Nephron progenitor cell (in vitro differentiated cells): ENCODE data around the gene CKB.

Source experiments
- DNase-seq: peaks from one replicate; pipeline ENCODE4 v3.0.0; 2021
- H3K27ac Mint-ChIP-seq: 2 replicates; pipeline ENCODE4 v1.8.0; 2021; ENCODE audit warnings: mild to moderate bottlenecking, moderate library complexity, mixed read lengths
- H3K27me3 Mint-ChIP-seq: 2 replicates; pipeline ENCODE4 v1.8.0; 2021; ENCODE audit warnings: mild to moderate bottlenecking, low read depth, mixed read lengths; ENCODE audit not compliant: poor library complexity
- H3K36me3 Mint-ChIP-seq: 2 replicates; pipeline ENCODE4 v1.8.0; 2021; ENCODE audit warnings: low read depth, mixed read lengths
- H3K4me1 Mint-ChIP-seq: 2 replicates; pipeline ENCODE4 v1.8.0; 2021; ENCODE audit warnings: mixed read lengths
- H3K4me3 Mint-ChIP-seq: 2 replicates; pipeline ENCODE4 v1.8.0; 2021; ENCODE audit warnings: mild to moderate bottlenecking, moderate library complexity, mixed read lengths
- H3K9me3 Mint-ChIP-seq: 2 replicates; pipeline ENCODE4 v1.8.0; 2021; ENCODE audit warnings: mild to moderate bottlenecking, moderate library complexity, mixed read lengths
- TF ChIP-seq, protein P1 (sequence below): fragments of 200-600 bp; sonication (generic); IDR thresholded peaks from 2 replicates; pipeline ENCODE4 v1.5.0; 2021; ENCODE audit warnings: antibody characterized with exemption

Gene CKB

DNA sequence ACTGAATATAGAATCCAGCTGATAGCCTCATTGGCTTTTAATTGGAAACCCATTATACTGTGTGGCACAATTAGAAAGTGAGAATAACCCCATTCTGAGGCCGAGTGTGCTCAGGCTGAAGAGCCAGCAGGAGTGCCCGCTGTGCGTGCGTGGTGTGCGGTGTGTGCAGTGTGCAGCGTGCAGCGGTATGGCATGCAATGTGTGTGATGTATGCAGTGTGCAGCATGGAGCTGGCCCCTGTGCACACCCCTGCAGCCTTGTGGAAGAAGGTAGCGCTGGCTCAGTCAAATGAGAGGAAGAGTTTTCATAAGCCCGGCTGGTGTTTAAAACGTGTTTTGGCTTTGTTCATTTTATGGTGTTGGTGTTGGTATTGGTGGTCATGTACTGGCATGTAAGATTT, 22.9 kb downstream of the CKB start:
- Mint-ChIP-seq H3K4me3 (no peak overlapping the region), H3K4me1 (peaks cover 11% of the 10 kb centered on the region), H3K27ac (peak overlapping the region; percentile 26), H3K27me3 (no peaks in the 10 kb centered on the region), H3K9me3 (no peaks in the 10 kb centered on the region), H3K36me3 (peaks cover 48% of the 10 kb centered on the region)
- no peak for DNase-seq
- TF ChIP-seq, protein P1, sequence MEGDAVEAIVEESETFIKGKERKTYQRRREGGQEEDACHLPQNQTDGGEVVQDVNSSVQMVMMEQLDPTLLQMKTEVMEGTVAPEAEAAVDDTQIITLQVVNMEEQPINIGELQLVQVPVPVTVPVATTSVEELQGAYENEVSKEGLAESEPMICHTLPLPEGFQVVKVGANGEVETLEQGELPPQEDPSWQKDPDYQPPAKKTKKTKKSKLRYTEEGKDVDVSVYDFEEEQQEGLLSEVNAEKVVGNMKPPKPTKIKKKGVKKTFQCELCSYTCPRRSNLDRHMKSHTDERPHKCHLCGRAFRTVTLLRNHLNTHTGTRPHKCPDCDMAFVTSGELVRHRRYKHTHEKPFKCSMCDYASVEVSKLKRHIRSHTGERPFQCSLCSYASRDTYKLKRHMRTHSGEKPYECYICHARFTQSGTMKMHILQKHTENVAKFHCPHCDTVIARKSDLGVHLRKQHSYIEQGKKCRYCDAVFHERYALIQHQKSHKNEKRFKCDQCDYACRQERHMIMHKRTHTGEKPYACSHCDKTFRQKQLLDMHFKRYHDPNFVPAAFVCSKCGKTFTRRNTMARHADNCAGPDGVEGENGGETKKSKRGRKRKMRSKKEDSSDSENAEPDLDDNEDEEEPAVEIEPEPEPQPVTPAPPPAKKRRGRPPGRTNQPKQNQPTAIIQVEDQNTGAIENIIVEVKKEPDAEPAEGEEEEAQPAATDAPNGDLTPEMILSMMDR = no peak

DNA sequence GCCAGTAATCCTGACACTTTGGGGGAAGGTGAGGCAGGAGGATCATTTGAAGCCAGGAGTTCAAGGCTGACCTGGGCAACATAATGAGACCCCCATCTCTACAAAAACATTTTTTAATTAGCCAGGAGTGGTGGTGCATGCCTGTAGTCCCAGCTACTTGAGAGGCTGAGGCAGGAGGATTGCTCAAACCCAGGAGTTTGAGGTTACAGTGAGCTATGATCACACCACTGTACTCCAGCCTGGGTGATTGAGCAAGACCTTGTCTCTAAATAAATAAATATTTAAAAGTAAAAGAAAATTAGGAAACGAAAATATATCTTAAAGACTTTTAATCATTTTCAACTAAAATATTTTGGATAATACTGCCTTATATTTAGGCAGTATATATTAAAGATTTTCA, 25.9 kb downstream of the CKB start:
- H3K36me3 Mint-ChIP-seq = peaks cover 30% of the 10 kb centered on the region
- TF ChIP-seq, protein P1 = no peak
- H3K27me3 Mint-ChIP-seq = no peaks in the 10 kb centered on the region
- DNase-seq = no peak
- H3K4me1 Mint-ChIP-seq = peaks cover 11% of the 10 kb centered on the region
- no peak overlapping the region for H3K4me3 Mint-ChIP-seq
- no peaks in the 10 kb centered on the region for H3K9me3 Mint-ChIP-seq
- no peak overlapping the region for H3K27ac Mint-ChIP-seq

DNA sequence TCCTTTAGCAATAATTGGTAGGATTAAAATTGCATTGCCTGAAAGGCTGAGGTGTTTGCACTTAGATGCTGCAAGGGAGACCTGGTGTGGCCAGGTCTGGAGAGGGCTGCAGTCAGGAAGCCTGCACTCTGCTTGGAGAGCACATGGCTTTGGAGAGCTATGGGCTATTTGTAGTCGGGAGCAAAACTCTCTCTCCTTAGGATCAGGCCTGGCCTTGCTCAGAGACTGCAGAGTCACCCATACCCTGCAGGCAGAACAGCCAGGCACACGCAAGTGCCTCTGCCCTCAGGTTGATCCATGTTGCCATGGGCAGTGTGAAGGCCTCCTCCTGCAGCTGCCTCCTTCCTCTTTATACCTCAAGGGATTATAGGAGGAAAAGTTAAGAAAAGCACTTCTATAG, 26.8 kb downstream of the CKB start:
- TF ChIP-seq, protein P1 = no peak

DNA sequence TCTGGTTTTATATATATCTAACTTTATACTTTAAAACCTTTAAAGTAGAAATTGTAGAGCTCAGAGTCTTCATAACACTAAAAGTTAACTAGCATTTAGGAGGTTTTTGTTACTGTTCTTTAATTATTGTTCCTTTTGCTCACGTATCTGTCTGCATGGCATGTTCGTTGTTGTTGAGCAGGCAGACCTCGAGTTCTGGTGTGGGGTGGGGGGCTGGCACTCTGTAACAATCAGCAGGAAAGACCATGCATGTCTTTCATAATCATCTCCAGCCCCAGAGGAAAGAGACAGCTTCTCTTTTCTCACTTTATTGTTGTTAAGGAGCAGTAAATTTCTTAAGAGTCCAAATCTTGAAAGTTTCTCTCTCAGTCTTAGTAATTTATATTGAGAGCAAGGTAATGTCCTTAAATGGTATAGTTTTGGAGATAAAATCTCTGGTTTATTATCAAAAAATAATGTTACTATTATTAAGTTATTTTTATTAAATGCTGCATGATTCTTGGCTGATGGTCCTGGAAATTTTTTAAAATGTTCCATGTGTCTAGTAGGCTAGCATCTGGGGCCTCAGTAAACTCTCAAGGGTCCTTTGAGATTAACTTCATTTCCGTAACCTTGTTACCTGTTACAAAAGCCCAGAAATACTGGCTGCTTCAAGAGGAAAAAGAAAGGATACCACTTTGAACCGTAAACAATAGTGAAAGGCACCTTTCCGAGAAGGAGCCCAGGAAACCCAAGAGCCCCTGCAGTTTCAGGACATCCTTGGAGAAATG, 30.3 kb downstream of the CKB start:
- no peak overlapping the region for H3K27ac Mint-ChIP-seq

More for the DNA sequence above, 26.8 kb downstream of the CKB start:
- no peak for DNase-seq
- Mint-ChIP-seq H3K36me3 (peaks cover 30% of the 10 kb centered on the region), H3K4me3 (no peak overlapping the region), H3K4me1 (peaks cover 6% of the 10 kb centered on the region), H3K27ac (no peak overlapping the region), H3K9me3 (no peaks in the 10 kb centered on the region), H3K27me3 (no peaks in the 10 kb centered on the region)

DNA sequence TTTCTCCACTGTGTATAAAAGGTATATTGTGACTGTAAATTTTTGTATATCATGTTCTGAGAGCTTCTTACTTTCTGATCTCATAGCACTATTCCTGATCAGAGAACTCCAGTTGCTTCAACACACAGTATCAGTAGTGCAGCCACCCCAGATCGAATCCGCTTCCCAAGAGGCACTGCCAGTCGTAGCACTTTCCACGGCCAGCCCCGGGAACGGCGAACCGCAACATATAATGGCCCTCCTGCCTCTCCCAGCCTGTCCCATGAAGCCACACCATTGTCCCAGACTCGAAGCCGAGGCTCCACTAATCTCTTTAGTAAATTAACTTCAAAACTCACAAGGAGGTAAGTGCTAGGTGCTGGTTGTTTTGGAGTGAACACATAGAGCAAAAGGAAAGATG, 30.9 kb downstream of the CKB start:
- Mint-ChIP-seq H3K27me3 (no peaks in the 10 kb centered on the region), H3K4me1 (no peaks in the 10 kb centered on the region), H3K9me3 (no peaks in the 10 kb centered on the region), H3K4me3 (no peak overlapping the region), H3K27ac (peak overlapping the region; percentile 24), H3K36me3 (peaks cover 48% of the 10 kb centered on the region)
- TF ChIP-seq, protein P1 = no peak
- DNase-seq = no peak

More for the DNA sequence above, 30.3 kb downstream of the CKB start:
- Mint-ChIP-seq H3K4me3 (no peak overlapping the region), H3K36me3 (peaks cover 45% of the 10 kb centered on the region), H3K27me3 (no peaks in the 10 kb centered on the region), H3K9me3 (no peaks in the 10 kb centered on the region), H3K4me1 (no peaks in the 10 kb centered on the region)
- no peak for DNase-seq
- TF ChIP-seq, protein P1 = no peak

DNA sequence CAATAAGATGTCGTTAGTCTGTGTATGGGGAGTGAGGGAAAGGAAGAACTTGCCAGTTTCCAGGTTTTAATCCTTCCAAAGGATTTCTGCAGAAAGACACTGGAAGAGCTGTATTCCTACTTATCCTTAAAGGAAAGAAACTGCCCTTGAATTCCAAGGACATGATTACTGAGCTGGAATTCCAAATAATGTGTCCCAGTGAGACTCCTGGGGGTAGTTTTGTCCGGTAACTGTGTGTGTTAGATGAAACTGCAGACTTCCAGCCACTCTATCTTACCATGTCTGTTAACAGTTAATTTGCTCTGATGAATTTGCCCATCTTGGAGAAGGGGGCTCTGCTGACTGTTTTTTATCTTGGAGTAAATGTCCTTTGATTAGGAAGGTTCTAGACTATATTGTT, 33.0 kb downstream of the CKB start:
- TF ChIP-seq, protein P1 = no peak
- H3K4me1 Mint-ChIP-seq = no peaks in the 10 kb centered on the region
- H3K36me3 Mint-ChIP-seq = peaks cover 39% of the 10 kb centered on the region
- no peaks in the 10 kb centered on the region for H3K9me3 Mint-ChIP-seq
- H3K27me3 Mint-ChIP-seq = no peaks in the 10 kb centered on the region
- no peak overlapping the region for H3K4me3 Mint-ChIP-seq
- H3K27ac Mint-ChIP-seq = peak overlapping the region; percentile 5
- DNase-seq = no peak
